ENCODE data around the gene EPB41L2. TPM values are rescaled to one million over a fixed set of nuclear protein-coding genes. Genes with fewer than 3 reads are reported as not detected.

Gene EPB41L2
- total RNA-seq, 1 experiment from 2014 or later: 33.2 TPM

DNA sequence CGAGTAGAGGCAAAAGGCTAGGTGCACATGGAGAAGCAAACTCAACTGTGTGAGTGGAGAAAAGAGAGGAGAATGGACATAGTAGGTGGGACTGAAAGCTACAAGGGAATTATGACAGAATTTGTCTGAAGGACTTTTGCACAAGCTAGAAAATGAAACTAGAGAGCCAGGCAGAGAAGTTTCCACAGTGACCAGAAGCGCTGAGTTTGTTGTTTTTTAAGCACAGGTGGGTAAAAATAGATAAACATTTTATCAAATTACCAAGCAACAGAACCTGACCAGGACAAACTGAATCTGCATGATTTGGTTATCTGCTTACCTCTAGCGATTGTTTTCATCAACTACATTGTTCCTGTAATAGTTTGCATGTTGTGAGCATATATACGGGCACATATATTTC is 197.3 kb downstream of the EPB41L2 start:
- DNase-seq (ENCODE audit: low read depth): no peak

DNA sequence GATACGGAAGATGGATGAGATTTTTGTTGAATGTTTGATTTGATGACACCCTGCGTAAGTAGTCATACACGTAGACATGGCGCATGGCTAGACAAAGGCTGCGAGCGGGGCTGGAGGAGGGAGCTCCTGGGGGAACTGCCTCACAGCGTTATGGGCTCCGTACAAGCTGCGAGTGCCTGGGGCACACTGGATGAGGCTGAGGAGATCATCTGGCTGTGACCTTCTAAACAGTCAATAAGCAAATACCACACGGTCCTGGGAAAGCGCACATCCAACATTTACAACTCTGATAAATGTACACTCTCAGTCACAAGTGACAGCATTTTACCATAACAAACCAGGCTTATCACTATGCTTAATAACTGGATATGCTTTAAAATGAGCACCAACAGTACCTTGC is 198.7 kb downstream of the EPB41L2 start:
- no peak for DNase-seq (ENCODE audit: low read depth)

DNA sequence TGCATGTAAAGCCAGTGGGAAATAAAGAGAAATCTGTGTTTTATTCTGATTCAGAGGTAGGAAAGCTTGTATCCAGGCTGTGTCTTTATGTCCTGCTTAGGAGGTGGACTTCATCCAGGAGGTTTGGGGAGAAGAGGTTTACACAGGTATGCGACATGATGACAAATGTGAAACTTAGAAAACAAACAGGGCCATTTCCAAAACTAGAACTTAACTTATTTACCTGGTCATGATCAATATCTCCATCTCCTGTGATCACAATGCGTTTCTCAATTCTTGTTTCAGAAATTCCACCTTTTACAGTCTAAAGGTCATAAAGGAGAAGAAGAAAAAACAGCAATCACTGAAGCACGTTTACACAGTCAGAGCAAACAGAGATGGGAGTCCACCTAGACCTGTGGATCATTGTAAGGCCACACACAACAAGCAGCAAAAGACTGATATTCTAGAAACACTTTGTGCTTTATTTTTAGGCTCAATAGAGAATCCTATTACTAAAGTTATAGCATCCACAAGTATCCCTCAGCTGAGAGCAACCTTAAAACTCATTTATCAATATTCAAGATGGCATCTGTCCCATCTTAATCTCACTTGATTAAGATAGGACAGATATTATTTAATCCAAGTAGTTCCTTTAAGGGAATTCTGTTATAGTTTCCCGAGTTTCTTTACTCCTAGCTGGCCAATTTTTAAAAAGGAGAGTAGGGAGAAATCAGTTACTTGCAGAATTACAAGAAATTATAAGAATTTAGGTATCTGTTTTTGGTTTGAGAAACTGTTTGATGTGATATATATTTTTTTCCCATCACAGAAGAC is 199.4 kb downstream of the EPB41L2 start:
- DNase-seq (ENCODE audit: low read depth): no peak

DNA sequence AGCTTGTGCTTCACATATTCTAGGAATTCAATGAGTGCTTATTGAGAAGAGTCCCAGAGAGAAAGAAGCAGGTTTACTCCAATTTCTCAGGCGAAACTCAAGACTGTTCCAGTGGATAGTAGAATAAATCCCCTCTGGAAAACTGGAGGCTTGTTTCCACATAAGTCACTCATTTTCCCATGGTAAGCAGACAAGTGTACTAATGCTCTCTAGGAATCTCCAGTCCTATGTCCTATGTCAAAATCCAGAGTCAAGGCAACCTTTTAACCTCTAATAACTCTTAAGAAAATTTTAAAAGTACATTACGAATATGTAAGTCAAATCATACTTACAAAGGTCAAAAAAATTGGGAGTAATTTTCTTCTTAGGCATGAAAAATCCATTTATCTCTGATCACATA is 200.7 kb downstream of the EPB41L2 start:
- DNase-seq (ENCODE audit: low read depth): no peak

DNA sequence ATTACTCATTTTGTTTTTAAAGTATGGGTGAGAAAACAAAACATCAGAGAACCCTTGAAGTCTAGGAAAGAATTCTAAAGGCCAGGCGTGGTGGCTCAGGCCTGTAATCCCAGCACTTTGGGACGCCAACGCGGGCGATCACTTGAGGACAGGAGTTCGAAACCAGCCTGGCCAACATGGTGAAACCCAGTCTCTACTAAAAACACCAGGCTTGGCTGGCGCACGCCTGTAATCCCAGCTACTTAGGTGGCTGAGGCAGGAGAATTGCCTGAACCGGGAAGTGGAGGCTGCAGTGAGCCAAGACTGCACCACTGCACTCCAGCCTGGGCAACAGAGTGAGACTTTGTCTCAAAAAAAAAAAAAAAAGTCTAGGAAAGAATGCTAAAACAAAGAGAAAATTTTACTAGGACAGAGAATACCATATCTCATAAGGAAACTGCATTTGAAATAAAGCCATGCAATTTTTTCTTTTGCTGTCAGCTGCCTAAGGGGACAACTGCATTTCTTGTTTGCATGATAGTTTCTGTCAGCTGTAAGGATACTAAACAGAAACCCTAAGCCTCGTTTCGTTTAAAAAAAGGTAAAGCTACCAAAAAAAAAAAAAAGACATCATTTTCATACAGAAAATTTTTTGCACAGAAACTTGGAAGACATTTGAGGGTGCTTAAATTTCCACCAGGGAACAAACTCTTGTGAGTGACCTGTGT is 203.7 kb downstream of the EPB41L2 start:
- no peak for DNase-seq (ENCODE audit: low read depth)

DNA sequence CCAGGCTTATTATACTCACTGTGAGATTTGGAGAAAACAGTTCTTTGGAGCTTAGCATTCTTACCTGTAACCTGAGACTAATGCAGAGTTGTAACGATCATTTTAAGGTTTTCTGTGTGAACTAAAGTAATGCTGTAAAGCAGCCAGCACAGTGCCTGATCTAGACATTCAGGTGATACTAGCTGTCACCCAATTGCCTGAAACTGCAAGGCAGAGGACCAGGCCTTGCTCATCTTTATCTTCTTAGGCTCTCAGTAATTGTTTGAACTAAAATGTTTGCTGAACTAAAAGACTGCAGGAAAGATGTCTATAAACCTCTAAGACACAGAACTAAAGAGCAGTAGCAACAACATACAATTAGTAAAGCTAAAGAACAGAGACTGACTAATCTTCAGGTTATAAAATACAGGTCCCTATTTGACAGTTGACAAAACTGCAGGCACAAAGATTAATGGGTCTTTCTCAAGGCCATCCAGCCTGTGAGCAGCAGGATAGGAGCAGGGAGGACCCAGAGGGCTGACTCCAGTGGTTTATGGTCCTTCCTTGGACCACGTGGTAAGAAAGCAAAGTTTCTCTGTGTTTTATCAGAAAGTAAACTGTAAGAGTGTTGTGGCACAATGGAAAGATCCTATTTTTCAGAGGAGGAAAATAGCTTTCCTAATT is 204.4 kb downstream of the EPB41L2 start:
- no peak for DNase-seq (ENCODE audit: low read depth)

DNA sequence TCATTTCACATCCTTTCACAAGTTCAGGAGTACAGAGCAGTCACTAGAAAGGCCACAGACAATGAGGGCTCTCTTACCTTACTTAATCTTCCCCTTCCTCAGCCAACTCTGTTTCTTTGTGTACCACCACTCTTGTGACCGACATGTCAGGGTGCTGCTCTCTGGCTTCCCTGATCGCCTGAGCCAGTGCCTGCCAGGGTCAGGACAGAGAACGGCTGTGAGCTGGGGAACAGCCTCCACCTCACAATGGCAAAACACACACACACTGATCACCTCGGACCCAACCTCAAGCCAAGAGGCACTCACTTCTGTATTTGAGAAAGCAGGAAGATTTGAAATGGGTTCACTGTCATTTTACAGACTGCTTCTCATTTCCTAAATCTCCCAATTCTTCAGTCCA is 205.0 kb downstream of the EPB41L2 start:
- DNase-seq (ENCODE audit: low read depth): no peak

DNA sequence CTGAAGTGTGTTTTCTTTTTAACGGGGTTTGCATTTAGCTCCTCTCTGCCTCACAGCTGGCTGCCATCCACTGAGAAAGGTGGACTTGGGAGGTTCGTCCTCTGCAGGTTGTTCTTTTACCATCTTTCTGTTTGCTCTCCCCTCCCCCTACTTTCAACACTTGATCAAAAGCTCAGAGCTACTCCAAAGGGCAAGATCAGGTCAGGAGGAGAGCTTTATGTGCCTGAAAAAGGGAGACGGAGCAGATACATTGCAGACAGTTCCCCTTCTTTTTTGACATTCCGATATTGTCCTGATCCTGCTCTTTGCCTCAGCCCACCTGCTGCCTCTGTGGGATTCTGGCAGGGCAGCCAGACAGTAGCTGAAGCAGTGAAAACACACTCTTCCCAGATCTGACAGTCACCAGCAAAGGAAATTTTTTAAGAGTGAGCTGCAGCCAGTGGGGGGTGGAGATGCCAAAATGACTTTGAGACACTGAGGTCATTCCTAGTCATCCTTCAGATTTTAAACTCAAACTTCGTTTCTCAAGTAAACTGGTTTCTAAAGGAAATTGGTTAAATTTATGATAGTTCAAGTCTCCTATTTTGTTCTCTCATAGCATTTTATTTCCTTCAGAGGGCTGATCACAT is 209.4 kb downstream of the EPB41L2 start:
- no peak for DNase-seq (ENCODE audit: low read depth)

DNA sequence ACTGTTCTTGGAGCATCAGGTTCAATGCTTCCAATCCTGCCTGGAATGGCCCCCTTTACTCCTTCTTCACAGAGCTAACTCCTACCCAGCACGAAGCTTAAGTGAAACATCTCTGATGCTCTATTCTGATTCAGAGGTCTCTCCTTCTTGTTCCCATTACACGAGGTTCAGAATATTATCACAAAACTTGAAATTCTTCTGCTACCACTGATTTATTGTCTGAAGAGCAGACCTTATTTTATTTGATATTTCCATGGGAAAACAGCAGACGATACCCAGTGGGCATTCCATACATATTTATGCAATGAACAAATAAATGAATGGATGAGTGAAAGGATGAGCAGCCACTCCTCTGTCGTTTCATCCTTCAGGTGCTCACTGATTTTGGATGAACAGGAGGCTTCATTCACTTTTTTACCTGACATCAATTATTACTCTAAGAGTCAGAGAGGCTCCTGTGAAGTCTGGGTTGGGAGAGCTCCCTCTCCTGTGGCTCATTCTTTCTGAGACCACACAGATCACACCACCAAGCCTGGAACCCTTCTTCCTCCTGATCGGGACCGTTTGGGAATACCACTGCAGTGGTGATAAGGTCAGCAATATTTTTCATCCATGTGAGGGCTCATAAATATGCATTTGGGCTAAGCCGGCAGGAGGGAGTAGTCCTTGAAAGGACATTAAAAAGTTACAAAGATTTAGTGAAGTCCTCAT is 210.0 kb downstream of the EPB41L2 start:
- no peak for DNase-seq (ENCODE audit: low read depth)

DNA sequence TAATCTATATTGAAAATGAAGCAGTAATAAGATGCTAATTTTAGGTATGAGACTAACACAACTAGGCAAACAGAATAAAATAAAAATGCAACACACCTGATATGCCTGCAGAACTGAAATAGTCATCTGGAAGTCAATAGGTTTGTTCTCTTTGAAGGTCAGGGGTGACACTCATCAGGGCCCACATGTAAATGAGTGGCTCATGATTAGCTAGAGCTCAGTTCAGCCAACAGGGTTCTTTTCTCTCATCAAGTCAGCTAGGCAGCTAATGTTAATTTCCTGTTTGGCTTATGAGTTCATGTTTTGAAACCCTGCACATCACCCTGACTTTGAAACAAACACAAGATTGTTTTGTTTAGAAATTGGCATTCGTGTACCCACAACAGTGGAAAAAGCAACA is 212.0 kb downstream of the EPB41L2 start:
- DNase-seq (ENCODE audit: low read depth): no peak

DNA sequence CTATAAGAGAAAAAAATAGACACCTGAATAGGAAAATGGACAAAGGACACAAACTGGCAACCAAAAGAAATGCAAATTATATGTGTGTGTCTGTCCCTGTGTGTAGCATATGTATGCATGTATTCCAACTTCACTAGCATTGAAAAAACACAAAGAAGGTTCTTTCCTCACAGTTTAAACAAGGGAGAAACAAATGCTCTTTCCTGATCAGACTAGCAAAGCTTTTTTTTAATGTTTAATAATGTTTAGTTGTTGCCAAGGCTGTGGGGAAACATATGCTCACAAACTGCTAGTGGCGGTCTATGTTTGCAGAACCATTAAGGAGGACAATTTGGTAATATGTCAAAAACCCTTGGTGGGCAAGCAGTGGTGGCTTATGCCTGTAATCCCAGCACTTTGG is 213.5 kb downstream of the EPB41L2 start:
- no peak for DNase-seq (ENCODE audit: low read depth)

DNA sequence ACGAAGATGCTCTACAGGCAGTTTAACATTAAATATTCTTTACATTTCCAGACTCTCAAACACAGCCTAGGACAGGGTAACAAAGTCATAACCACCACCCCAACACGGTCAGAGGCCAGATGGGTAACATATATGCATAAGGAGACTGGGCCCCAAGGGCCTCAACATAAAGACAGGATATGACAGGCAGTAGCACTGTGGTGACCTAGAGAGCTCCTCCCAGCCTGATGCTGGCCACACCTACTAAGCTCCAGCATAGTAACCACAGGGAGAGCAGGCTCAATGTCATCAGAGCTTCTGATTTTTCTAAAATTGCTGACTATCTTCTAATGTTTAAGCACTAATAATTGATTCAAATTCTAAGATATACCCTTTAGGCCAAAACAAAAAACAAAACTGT is 214.1 kb downstream of the EPB41L2 start:
- peak; percentile 28 for DNase-seq (ENCODE audit: low read depth)

DNA sequence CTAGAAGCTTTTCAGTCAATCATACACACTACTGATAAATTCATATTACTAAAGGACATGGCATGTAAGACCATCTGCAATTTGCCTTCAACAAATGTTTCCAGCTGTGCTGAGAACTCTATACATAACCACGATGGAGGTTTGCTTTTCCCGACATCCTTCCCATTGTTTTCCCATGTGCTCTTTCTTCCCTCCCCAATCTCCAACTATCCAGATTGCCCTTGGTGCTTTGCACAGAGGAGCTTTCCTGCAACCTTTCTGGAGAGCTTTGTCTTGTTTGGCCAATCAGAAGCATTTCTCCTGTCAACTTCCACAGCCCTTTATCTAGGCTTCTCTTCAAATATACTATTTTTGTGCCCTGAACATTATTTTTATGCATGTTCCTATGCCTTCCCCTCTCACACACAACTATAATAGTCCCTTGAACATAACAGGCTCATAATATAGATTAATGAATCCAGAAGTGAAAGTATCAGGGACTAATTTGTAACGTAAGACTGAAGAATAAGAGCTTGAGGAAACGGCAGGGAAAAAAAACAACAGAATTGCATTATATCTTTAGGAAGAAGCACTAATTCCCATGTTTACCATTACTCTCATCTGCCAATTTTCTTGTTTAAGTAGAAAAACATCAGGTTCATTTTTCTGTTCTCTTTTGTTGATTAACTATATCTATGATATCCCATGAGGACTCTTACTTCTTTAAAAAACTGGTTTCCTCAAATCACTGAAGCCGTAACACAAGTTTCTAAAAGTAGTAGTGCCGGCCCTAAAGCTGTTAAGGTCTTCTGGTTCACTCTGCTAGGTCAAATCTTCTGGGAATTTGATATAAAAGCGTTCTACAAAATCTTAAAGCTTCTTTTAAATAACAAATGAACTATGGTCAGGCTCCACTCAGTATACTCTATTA is 215.8 kb downstream of the EPB41L2 start:
- no peak for DNase-seq (ENCODE audit: low read depth)

DNA sequence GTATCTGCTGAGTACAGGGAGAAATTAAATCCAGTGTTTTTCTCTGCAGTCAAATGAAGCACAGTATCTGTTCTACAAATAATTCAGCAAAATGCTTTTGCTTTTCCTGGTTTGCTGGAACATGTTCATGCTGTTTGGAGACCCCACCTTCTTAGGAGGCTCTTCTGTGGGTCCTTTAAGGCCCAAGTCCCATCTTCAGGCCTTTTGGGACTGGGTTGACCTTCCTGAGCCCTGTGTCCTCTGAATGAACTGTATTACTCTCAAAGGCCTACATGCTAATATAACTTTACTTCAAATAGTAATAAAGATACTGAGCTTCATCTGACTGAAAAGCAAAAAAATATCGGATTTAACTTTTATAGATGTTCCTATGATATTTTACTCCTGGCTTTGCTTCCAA is 216.5 kb downstream of the EPB41L2 start:
- DNase-seq (ENCODE audit: low read depth): no peak

DNA sequence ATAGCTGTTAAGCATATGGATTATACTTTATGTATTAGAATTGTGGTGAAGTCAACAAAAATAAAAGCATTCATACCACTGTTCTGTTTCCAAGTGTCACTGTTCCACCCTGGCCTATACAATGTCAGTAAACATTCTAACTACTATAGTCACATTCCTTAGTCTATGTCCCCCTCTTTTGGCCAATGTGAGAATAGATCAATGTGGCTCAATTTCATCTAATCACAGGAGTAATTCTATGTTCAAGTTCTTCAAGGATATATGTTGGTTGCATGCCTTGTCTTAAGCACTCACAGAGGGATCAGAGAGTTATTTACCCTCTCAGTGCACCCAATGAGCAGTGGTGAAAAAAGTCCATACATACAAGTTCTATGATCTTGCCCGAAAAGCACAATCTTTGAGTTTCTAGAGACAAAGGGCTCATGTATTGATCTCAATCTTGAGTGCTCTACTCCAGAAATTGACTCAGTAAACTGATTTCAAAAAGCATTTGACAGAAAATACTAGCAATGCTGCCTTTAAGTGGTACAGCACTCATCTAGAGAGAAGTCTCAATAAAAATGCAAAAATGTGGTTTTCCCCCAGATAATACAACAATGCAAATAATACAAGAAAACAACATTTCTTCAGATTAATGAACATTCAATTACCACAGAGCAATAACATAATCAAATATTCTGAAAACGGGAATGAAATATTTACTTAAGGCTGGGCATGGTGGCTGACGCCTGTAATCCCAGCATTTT is 219.3 kb downstream of the EPB41L2 start:
- DNase-seq (ENCODE audit: low read depth): peak; percentile 39

DNA sequence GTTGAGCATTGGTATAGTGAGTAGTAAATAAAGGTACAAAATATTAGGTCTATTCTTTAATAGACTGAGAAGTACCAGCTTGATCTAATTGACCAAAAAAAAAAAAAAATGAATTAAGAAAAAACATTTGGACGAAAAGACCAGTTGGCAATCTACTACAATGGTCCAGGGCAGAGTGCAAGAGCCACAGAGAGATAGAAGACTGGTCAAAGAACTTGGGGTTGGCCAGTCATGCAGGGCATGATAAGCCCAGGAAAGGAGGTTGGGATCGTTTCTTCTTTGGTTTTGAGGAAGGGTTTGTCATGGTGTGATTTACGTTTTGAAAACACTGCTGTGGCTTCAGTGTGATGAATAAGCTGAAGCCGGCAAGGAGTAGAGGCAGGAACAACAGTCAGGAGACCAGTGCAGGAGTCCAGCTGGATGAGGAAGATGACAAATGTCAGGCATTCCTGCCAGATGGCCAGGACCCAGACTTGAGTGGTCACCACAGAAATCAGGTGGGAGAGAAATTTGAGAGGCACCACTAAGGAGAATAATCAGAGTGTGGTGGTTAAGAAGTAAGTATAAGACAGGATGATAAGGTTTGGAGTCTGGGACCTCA is 221.8 kb downstream of the EPB41L2 start:
- peak; percentile 54 for DNase-seq (ENCODE audit: low read depth)

DNA sequence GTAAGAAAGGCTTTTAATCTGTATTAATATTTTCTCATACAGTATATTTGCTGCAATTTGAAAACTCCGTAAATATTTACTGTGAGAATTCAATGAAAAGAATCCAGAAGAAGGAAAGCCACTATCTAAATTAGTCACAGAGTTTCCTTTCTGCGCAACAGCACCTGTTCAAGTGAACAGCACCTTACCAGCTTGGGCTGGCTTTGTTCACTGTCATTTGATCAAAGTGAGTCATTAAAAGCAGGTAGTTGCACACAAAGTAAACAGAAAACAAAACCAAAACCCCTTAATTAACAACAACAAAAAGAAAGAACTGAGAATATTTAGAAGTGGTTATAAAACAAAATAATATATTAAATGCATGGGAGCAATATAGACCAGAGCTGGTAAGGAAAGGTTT is 223.0 kb downstream of the EPB41L2 start:
- no peak for DNase-seq (ENCODE audit: low read depth)

DNA sequence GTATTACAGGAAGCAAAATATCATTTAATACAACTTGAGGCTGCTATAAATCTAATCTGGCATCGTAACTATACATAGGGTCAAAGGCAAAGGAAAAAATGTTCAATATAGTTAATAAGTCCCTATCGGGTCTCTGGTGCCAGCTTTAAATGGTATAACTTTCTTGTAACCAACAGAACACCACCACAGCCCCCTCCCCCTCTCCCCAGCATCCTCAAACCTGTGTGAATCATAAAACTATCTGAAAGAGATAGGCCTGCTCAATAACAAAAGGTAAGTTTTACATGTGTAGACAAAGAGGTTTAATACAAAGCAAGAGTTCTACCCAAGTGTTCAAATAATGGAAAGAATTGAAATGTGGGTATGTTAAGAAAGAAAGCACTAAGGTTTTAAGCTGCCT is 223.7 kb downstream of the EPB41L2 start:
- no peak for DNase-seq (ENCODE audit: low read depth)

DNA sequence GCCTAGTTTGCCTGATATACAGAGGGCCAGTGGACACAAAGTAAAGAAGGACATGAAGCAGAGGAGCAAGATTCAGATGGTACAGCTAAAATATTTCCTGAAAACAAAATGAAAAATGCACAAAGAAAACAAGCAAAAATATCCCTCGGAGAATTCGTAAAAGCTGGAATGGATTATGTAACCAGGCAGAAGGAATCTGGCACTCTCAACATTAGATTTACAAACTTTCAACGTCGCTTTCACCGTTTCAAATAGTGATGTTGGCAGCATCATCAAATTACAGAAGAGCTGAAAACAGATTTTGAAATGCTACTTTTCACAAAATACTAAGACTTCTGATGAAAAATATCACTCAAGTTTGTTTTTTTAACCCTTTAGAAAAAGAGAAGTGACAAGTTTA is 224.1 kb downstream of the EPB41L2 start:
- no peak for DNase-seq (ENCODE audit: low read depth)

Data from RPMI7951 (cell line).